K562 (cell line): ENCODE results near the gene UHRF1. TPM values are rescaled to one million over a fixed set of nuclear protein-coding genes. Genes with fewer than 3 reads are reported as not detected.

Experiments used
- ARID4B ChIP-seq: sonication (generic); formaldehyde crosslinking; IDR thresholded peaks from 2 replicates; pipeline ENCODE4 v1.8.0; 2022; ENCODE audit warnings: mild to moderate bottlenecking, missing genetic modification reagents
- ARNT ChIP-seq, 2 experiments: fragments of 450-650 bp; IDR thresholded peaks; 2 replicates each; pipeline ENCODE4 v1.6.1; 2016; ENCODE audit warnings: mild to moderate bottlenecking in 1 of 2
- CTCFL ChIP-seq: IDR thresholded peaks from 2 replicates; pipeline ENCODE4 v1.6.1; 2011; ENCODE audit warnings: borderline replicate concordance, low read depth, mild to moderate bottlenecking, moderate library complexity, low read length; ENCODE audit not compliant: insufficient read depth, poor library complexity, severe bottlenecking
- ETV1 ChIP-seq: fragments of 450-650 bp; conservative IDR thresholded peaks from 2 replicates; pipeline ENCODE4 v1.6.1; 2016; ENCODE audit warnings: missing genetic modification characterization, control low read depth, low read depth, missing compliant biosample characterization
- GTF2A2 ChIP-seq: IDR thresholded peaks from 2 replicates; pipeline ENCODE4 v1.6.1; 2016; ENCODE audit warnings: mild to moderate bottlenecking, missing genetic modification characterization, missing compliant biosample characterization
- GTF3C2 ChIP-seq: IDR thresholded peaks from 3 replicates; pipeline ENCODE4 v1.6.1; 2011; ENCODE audit warnings: borderline replicate concordance, mild to moderate bottlenecking, moderate library complexity; ENCODE audit not compliant: insufficient read length; ENCODE audit errors: extremely low read depth
- MYC ChIP-seq, 2 experiments: fragments of 250-450 bp in 1 of 2; sonication (Bioruptor Pico) in 1 of 2; IDR thresholded peaks; 2 replicates each; pipeline versions ENCODE4 v1.5.1 to v1.6.1; 2012 to 2021; ENCODE audit warnings: low read depth in 2 of 2, borderline replicate concordance in 1 of 2, improper control_type of control experiment in 1 of 2, low read length in 1 of 2, mild to moderate bottlenecking in 1 of 2, moderate library complexity in 1 of 2
- NR0B1 ChIP-seq: fragments of 450-650 bp; IDR thresholded peaks from one replicate; pipeline ENCODE4 v1.6.1; 2018; ENCODE audit warnings: mild to moderate bottlenecking, moderate library complexity; ENCODE audit not compliant: partially characterized antibody
- PRMT5 ChIP-seq: sonication (generic); formaldehyde crosslinking; IDR thresholded peaks from 2 replicates; pipeline ENCODE4 v1.5.0; 2020; ENCODE audit warnings: missing genetic modification reagents
- SAP30 ChIP-seq: fragments of 200-600 bp; sonication (generic); IDR thresholded peaks from 2 replicates; pipeline ENCODE4 v1.6.1; 2012; ENCODE audit warnings: borderline replicate concordance, low read depth, mild to moderate bottlenecking, moderate library complexity, low read length, control low read depth, inconsistent platforms; ENCODE audit not compliant: insufficient read depth, poor library complexity, severe bottlenecking
- TAF7 ChIP-seq: fragments of 450-650 bp; IDR thresholded peaks from 2 replicates; pipeline ENCODE4 v1.6.1; 2016; ENCODE audit warnings: missing genetic modification characterization, missing compliant biosample characterization
- ZNF699 ChIP-seq: fragments of 250-450 bp; sonication (Bioruptor Pico); IDR thresholded peaks from 2 replicates; pipeline ENCODE4 v1.8.0; 2021; ENCODE audit warnings: mild to moderate bottlenecking, moderate library complexity; ENCODE audit not compliant: insufficient replicate concordance
- polyA plus RNA-seq, 8 experiments: library from polyadenylated mRNA; depleted of rRNA in 4 of 8; stranded (reverse) in 5 of 8; unstranded in 3 of 8; fragments of >200 nt; fragmentation: Nextera tagmentation in 2 of 8; fragmentation: Illumina TruSeq in 1 of 8; extraction: Ambion mirVana in 2 of 8; extraction: Trizol in 1 of 8; gene quantifications; 2 replicates each; pipeline versions ENCODE4 v1.2.1 to v1.2.3, GENCODE V29; 2011 to 2014; ENCODE audit warnings: inconsistent platforms in 1 of 8, missing spikeins in 1 of 8
- total RNA-seq, 7 experiments: library from RNA; depleted of rRNA in 6 of 7; stranded (reverse); fragments of >200 nt in 6 of 7; fragmentation: Illumina TruSeq in 2 of 7; extraction: Trizol in 2 of 7; gene quantifications; 2 replicates each; pipeline versions ENCODE4 v1.2.1 to v1.2.3, GENCODE V29; 2011 to 2021; ENCODE audit warnings: low replicate concordance in 1 of 7

UHRF1 gene
- total and polyA plus RNA-seq, 9 of the 15 experiments (the other 6 are each of a cell fraction or from before 2014, with no cell fraction given) = 6.0 to 101 (median 30.9) TPM

- TF ChIP-seq ETV1 (tag) (no peak), ARNT (IDR thresholded peaks at IDR 0.05) (no peak), TAF7 (tag) (no peak), NR0B1 (no peak), SAP30 (no peak), ZNF699 (CRISPR knock-in tag) (no peak), CTCFL (no peak), GTF3C2 (no peak), PRMT5 (CRISPR knock-in tag) (no peak), GTF2A2 (tag) (no peak), ARID4B (CRISPR knock-in tag) (peak; percentile 37; the same call in 1 of the 2 replicates), MYC (IDR thresholded peaks at IDR 0.05; ENCODE audit: low read depth, low read length) (no peak), MYC (CRISPR knock-in tag; IDR thresholded peaks at IDR 0.05; ENCODE audit: borderline replicate concordance, low read depth) (no peak)
Observed at GRCh38 chr19:4866595-4867424, 42.5 kb upstream of the UHRF1 start (continued).
